HG02840 (cell line): ENCODE results near the gene SSB.
A peak's percentile ranks its signal among the peaks of the same experiment; 100 is the strongest.
"Not testable (repeated sequence)": the region's sequence is repeated elsewhere in the genome, so short reads cannot be mapped to it uniquely, and the experiment has no call there.

Experiments
- ATAC-seq: cut with Tn5 transposase; IDR thresholded peaks from one replicate; pipeline ENCODE4 v1.9.1; 2021; ENCODE audit warnings: mild to moderate bottlenecking, moderate library complexity, moderate number of reproducible peaks; ENCODE audit not compliant: unreplicated experiment, low FRiP score

SSB gene

DNA sequence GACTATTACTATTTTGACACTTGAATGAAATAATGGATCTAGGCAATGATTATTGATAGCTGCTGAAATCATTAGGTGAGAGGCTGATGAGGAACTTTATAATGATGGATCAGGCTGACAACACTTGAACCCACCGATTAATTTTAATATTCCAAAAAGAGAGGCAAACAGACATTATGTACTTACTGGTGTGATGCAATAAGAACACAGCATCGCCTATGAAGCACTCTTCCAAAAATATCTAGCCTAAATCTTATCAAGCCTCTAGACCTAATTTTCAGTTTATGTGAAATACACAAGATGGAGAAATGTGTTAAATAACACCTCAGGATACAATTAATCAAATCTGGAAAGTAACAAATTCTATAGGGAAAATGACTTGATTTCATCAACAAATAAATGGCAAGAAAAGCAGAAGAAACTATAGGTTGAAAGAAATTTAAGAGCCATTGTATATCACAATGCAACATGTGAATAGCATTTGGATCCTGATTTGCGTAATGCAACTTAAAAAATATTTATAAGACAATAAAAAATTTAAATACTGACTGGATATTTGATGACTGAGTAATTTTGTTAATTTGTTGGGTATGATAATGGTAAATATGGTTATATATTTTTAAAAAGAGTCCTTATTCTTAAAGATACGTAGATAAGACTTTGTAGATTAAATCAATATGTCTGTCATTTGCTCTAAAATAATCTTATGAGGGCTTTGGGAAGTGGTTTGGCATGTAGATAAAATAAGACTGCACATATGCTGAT, 17.2 kb upstream of the SSB start:
- ATAC-seq, result no peak

DNA sequence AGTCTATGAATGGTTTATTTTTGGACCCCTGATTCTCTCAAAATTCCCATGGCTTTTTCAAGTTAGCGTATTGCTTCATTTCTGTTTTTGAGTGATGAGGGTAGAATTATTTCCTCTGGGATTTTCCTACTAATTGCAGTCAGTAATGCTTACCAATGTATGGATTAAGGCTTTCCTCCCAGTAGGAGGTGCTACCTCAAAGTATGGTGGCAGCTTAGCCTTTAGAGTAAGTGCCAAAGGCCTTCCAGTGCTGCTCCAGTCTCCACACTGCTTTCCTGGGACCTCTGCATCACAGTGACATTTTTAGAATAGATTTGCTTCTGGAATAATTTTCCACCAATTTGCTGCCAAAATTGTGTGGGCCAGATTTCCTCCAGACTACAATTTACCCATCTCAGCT, 16.2 kb upstream of the SSB start:
- ATAC-seq, result no peak

- ATAC-seq, result no peak
Measured at GRCh38 chr2:169790581-169790980, 8.1 kb upstream of the SSB start.

DNA sequence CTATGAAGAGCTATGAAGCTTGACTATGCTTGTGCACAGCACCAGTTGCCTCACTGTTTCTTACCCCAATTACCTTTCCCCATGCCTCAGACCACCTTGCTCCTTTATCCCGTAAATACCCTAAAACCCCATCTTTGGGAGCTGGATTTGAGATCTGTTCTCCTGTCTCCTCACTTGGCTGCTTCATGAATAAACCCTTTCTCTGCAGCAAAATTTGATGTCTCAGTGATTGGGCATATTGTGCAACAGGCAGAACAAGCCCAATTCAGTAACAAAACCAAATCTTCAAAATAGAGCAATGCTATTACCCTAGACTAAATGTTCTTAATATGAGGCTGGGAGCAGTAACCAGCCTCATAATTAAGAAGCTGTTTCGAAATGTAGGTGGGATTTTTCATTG, 3.5 kb upstream of the SSB start:
- no peak for ATAC-seq

- ATAC-seq, result no peak
Measured at GRCh38 chr2:169796441-169796840, 2.2 kb upstream of the SSB start.

DNA sequence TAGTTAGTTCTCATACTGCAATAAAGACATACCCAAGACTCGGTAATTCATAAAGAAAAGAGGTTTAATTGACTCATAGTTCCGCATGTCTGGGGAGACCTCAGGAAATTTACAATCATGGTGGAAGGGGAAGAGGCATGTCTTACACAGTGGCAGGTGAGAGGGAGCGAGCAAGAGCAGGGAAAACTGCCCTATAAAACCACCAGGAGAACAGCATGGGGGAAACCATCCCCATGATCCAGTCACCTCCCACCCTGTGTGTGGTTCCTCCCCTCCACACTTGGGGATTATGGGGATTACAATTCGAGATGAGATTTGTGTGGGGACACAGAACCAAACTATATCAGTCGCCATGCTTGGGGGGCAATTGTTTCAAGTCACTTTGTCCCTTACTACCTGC, 1.1 kb upstream of the SSB start:
- no peak for ATAC-seq

DNA sequence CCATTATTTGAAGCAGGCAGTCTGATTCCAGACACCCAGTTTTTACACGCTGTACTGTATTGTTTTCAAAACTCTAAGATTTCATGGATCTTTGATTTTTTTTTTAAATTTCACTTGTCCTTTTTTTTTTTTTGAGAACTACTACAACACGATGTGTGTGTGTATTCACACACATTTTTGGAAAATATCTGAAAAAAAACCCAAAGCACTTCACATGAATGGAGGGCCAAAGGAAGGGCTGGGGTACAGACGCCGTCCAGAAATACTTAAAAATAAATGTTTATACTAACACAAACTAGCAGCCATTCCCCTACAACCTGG, 314 bp upstream of the SSB start:
- peak; percentile 7 for ATAC-seq

- ATAC-seq, result no peak
Measured at GRCh38 chr2:169803480-169803879, 4.8 kb downstream of the SSB start.

DNA sequence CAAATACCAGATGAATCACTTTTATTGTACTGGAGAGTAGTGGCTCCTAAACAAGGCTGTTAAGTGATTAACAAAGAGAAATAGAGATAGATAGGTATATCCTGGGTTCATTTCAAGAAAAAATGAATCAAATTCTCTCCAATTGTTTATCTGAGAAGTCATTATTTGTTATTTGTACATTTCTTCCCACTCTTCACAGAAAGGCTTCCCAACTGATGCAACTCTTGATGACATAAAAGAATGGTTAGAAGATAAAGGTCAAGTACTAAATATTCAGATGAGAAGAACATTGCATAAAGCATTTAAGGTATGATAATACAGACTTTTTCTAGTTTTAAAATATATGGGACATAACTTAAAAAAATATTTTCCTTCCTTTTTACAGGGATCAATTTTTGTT, 7.9 kb downstream of the SSB start:
- ATAC-seq, result no peak

DNA sequence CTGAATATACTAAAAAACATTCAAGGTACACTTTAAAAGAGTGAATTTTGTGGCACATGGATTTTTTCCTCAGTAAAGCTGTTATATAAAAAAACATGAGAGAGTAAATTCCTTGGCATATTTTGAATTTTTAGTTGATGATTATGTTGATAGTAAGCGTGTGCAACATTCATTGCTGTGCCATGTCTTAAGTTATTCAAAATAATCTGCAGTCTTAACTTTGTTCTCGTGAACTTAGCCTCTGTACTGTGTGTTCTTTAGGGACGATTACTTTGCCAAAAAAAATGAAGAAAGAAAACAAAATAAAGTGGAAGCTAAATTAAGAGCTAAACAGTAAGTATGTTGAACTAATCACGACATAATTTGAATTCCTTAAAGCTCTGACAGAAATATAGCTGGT, 9.6 kb downstream of the SSB start:
- ATAC-seq, result no peak

GRCh38 chr2:169815849-169816248, 17.2 kb downstream of the SSB start:
- no peak for ATAC-seq

DNA sequence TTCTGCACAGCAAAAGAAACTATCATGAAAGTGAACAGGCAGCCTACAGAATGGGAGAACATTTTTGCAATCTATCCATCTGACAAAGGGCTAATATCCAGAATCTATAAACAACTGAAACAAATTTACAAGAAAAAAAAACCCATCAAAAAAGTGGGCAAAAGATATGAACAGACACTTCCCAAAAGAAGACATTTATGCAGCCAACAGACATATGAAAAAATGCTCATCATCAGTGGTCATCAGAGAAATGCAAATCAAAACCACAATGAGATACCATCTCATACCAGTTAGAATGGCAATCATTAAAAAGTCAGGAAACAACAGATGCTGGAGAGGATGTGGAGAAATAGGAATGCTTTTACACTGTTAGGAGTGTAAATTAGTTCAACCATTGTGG, 18.3 kb downstream of the SSB start:
- ATAC-seq, result not testable (repeated sequence)

DNA sequence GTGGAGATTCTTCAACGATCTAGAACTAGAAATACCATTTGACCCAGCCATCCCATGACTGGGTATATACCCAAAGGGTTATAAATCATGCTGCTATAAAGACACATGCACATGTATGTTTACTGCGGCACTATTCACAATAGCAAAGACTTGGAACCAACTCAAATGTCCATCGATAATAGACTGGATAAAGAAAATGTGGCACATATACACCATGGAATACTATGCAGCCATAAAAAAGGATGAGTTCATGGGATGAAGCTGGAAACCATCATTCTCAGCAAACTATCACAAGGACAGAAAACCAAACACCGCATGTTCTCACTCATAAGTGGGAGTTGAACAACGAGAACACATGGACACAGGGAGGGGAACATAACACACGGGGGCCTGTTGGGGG, 18.7 kb downstream of the SSB start:
- ATAC-seq, result not testable (repeated sequence)

GRCh38 chr2:169818241-169818640, 19.6 kb downstream of the SSB start:
- ATAC-seq, result no peak

DNA sequence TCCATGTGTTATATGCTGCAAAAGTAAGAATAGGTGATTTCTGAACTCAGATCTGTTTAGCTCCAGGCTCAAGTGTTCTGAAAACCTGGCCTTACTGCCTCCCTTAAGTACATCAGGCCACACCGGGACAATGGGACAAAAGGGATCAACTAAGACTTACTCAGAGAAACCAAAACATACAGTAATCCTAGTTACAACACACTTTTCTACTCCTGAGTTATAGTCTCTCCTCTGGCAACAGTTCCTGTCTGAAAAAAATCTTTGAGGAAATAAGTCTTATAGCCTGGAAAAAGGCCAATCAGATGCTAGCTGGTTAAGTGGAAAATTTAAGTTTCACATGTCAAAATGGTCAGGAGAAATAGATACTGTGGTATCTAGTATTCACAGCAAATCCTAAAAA, 20.4 kb downstream of the SSB start:
- ATAC-seq, result no peak

GRCh38 chr2:169820101-169820500, 21.4 kb downstream of the SSB start:
- ATAC-seq, result not testable (repeated sequence)

GRCh38 chr2:169822036-169822435, 23.4 kb downstream of the SSB start:
- no peak for ATAC-seq

DNA sequence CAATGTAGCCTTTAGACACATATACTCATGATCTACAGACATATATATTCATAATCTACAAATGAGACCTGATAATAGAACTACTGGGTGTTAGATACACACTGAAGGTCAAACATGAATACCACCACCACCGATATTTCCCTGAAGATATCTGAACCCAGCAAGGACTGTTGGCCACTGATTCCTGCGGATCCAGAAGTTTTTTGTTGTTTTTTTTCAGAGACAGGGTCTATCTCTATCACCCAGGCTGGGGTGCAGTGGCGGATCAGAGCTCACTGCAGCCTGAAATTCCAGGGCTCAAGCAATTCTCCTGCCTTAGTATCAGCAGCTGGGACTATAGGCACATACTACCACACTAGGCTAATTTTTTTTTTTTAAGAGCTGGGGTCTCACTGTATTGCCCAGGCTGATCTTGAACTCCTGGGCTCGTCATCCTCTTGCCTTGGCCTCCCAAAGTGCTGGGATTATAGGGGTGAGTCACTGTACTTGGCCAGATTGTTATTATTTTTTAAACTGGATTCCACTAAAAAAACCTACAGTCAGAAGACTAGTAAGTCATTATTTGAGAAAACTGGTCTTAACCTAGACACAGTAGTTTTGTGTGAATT, 24.2 kb downstream of the SSB start:
- no peak for ATAC-seq

DNA sequence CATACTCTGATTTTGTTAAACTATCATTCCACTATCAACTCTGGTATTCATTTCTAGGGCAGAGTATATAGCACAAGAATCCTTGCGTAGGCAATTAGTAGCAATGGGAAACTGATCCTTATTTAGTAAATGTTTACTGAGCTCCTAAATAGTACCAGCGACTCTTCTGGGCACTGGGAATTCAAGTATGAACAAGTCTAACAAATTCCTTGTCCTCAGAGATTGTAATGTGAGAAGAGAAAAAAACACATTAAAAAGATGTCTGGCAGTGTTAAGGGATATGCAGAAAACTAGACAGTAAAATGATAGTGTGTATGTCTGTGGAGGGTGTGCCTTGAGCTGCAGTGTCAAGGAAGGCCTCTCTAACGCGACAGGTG, 25.3 kb downstream of the SSB start:
- ATAC-seq, result peak; percentile 2

GRCh38 chr2:169824373-169825333, 26.0 kb downstream of the SSB start, which contains the start of gene METTL5:
Gene METTL5, minus strand, starts transcription at chr2:169824905. Its CDS starts 308 bp downstream, at chr2:169824597.
- ATAC-seq, result peak; percentile 58
